Stimulated activated CD8-positive, alpha-beta memory T cell treated with anti-CD3 and anti-CD28 coated beads, Interleukin-7, amount 100 ng/mL, for 4 hours (primary cell): Measurements from ENCODE around the gene LIN52.

Source experiments
- DNase-seq, 2 donors: peaks; one replicate each; pipeline ENCODE4 v3.0.0-alpha.2; 2020; ENCODE audit warnings: low read depth in 2 of 2

Gene LIN52

DNA sequence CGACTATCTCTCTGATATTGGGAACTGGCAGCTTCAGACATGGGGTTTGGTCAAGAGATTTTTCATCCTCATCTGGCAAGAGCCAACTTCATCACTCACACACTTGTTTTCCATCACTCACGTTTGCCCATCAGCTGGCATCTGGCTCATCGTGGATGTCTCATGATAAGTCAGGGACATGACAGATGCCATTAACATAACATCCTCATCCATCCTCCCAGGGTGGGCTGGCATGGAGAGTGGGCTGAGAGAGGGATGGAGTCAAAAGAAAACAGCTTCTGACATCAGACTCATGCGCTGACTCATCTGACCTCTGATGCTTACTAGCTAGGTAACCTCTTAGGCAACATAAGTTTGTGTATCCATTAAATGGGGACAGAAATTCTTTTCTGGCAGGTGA is 152.7 kb downstream of the LIN52 start:
- DNase-seq: no peak

DNA sequence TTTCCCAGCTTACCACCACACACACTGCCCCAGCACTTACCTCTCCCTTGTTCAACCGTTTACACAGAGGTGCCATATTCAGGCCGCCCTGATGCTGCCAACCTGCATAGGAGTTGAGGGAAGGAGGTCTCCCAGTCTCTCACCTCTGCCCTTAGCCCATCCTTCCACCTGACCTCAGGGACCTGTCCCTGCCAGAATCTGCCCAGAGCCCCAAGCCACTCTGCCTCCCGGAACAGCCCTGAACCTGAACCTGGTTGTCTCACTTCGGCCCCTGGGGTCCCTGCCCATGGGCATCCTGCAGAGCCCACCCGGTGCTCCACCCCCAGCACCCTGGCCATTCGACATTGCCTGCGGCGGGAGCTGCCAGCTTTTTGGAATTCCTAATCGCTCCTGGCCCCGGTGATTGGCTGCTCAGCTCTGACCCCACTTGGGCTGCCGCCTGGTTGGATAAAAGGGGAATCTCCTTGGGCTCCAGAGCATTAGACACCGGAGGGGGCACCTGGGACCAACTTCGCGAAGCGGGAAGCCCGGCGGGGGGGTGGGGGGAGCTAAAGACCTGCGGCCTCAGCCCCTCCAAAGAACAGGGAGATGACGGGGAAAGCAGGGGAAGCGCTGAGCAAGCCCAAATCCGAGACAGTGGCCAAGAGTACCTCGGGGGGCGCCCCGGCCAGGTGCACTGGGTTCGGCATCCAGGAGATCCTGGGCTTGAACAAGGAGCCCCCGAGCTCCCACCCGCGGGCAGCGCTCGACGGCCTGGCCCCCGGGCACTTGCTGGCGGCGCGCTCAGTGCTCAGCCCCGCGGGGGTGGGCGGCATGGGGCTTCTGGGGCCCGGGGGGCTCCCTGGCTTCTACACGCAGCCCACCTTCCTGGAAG is 154.5 kb downstream of the LIN52 start, which contains the start of gene VSX2:
Gene VSX2, plus strand, starts transcription at position 476 of the 874 bp plus-strand sequence. Its CDS starts 113 bp downstream, at position 589.
- DNase-seq: no peak

DNA sequence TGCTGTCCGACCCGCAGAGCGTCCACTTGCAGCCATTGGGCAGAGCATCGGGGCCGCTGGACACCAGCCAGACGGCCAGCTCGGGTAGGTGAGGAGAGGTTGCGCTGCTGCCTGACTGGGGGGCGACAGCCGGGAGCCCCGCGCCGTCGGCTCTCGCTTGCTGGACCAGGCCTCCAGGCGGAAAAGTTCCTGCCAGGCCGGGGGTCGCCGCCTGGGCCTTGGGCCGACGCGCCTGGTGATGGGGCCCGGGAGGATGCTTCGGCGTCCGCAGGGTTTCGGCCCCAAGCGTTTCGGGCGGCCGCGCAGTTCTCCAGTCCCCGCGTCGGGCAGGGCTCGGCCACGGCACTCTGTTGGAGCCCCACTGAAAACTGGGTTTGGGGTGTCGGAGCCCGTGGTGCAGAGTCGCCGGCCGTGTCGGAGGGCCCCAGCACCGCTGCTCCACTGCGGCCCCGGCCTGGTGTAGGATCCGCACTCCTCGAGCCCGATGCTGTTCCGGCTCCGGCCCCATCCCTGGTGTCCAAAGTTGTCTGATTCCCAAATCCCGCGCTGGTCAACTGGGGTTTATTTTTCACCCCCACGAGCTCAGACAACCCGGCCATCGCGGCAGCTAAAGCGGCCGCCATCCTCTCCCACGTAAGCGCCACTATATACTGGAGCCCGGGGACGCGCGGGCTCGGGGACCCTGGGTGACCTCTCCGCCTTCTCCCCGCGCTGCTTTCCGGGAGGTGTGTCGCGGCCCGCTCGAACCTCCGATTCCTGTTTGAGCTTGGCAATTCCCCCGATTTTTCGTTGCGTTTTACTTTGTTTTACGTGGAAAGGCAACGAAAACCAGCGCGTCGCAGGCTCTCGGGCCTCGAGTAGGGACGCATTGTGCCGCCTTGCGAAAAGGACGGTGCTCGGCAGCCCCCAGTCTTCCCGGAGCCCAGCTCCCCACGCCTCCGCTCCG is 155.4 kb downstream of the LIN52 start:
- no peak for DNase-seq

- DNase-seq: no peak
These were observed 156.3 kb downstream of the LIN52 start for GRCh38 chr14:74240794-74241651.

DNA sequence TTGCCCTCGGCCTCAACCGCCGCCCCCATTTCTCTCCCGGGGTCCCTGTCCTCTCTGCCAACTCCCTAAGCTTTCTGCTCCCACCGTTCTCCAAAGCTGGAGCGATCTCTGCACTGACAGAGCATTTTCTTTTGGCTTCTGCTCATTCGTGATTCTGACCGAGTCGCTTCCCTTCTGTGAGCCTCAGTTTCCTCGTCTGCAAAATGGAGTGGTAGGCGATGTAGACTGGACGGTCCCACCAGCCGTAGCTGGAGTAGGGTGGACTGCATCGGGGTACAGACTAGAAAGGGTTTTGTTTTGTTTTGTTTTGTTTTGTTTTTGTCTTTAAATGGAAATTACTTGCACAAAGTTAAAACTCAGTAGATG is 156.9 kb downstream of the LIN52 start:
- DNase-seq: no peak

- no peak for DNase-seq
These were observed 157.4 kb downstream of the LIN52 start for GRCh38 chr14:74242021-74242779.

- no peak for DNase-seq
These were observed 158.0 kb downstream of the LIN52 start for GRCh38 chr14:74242780-74243042.

DNA sequence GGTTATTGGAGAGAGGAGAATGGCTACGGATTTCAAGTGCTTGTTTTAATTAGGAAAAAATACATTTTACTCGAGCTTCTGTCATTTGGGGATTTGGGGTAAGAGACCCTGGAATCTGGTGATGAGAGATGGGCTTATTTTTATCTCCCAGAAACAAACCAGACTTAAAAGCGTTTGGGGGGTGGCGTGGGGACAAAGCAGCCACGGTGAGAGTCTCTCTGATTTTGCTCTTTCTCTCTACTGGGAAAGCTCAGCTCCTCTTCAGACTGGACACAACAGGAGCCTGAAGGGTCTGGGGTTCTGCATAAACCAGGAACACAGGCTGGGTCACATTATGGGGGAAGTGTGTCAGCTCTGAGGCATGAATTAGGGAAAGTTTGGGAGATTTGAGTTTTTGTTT is 158.3 kb downstream of the LIN52 start:
- no peak for DNase-seq

GRCh38 chr14:74244115-74244514 is 159.4 kb downstream of the LIN52 start:
- no peak for DNase-seq

DNA sequence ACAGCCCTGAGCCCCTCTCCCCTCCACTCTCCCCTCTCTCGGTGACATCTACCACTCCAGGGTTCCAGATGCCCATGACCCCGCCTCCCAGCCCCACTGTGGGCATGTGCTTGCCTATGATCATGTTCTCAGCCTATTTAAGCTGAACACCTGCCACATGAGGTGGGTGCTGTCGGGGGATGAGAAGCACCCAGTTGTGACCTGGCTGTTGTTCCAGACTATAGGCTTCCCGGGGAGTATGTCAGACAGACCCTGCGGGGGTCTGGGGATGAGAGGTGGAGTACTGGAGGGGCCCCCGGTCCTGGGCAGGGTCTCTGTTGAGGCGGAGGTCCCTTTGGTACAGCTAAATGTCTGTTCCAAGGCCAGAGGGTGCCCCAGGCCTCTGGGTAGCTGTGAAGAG is 160.5 kb downstream of the LIN52 start:
- DNase-seq: no peak

- no peak for DNase-seq
These were observed 161.8 kb downstream of the LIN52 start for GRCh38 chr14:74246542-74246941.

DNA sequence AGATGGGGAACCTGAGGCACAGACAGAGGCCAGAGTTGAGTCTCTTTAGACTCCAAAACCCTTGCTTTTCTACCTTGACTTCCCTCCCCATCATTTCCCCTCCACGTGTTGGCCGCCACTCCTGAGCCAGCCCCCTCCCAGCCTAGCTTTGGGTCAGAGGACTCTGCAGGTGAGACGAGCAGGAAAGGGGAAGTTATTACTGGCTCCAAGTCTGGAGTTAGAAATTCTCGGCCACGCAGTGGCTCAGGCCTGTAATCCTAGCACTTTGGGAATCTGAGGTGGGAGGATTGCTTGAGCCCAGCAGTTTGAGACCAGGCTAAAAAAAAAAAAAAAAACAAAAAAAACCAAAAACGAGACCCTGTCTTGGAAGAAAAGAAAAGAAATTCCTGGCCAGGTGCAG is 163.3 kb downstream of the LIN52 start:
- no peak for DNase-seq

DNA sequence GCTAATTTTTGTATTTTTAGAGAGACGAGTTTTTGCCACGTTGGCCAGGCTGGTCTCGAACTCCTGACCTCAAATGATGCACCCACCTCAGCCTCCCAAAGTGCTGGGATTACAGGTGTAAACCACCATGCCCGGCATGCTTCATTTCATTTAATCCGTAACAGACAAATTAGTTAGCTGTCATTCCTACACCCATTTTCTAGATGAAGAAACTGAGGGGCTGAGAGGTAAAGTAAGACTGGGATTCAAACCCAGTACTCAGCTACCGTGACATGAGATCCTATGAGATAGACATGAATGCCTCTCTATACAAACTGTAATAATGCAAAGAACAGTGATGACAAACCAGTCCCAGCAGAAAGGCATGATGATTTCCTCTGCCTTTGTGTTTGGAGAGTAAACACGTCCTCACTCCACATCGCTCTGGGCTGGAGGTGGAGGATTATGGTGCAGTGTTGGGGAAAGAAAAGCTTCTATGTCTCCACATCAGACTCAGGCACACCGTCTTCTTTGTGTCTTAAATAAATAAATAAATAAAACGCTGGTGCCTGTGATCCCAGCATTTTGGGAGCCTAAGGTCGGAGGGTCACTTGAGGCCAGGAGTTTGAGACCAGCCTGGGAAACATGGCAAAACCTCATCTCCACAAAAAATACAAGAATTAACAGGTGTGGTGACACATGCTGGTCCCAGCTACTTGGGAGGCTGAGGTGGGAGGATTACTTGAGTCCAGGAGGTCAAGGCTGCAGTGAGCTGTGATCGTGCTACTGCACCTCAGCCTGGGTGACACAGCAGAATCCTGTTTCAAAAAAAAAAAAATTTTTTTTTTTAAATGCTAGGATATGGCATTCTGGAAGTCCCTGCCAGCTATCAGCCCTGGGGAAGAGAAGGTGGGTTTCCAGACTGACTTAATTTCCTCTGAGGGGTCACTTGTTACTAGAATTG is 164.9 kb downstream of the LIN52 start:
- DNase-seq: no peak
